HUDEP-2 (cell line): ENCODE data around the gene ORM1.

Experiments used
- DNase-seq, 76 experiments: peaks; one replicate each; lab custom pipeline; 2025; ENCODE audit not compliant: unreplicated experiment in 76 of 76; lab: John Stamatoyannopoulos, UW

The ORM1 gene

GRCh38 chr9:114375386-114376175 lies 52.7 kb downstream of the ORM1 start:
- DNase-seq: no peak
